NCI-H526 (cell line): ENCODE results near the gene OMP.
"Not testable (repeated sequence)": the region's sequence is repeated elsewhere in the genome, so short reads cannot be mapped to it uniquely, and the experiment has no call there.

Experiments used
- DNase-seq, 2 experiments: peaks; one replicate each; lab custom pipeline; 2025; lab: John Stamatoyannopoulos, UW

Gene OMP

GRCh38 chr11:77102246-77103210 is at the start of gene OMP:
OMP (plus strand) TSS chr11:77102840; CDS start chr11:77102840, 0 bp downstream.
- DNase-seq, result no peak

GRCh38 chr11:77053217-77054015 is 49.2 kb upstream of the OMP start:
- DNase-seq, result no peak

GRCh38 chr11:77054084-77054483 is 48.6 kb upstream of the OMP start:
- DNase-seq, result no peak

- DNase-seq, result no peak
Measured at GRCh38 chr11:77055101-77055561, 47.5 kb upstream of the OMP start.

- no peak for DNase-seq
Measured at GRCh38 chr11:77055913-77056312, 46.7 kb upstream of the OMP start.

- DNase-seq, result no peak
Measured at GRCh38 chr11:77056814-77057402, 45.7 kb upstream of the OMP start.

- no peak for DNase-seq
Measured at GRCh38 chr11:77057938-77058474, 44.6 kb upstream of the OMP start.

GRCh38 chr11:77058900-77059299 is 43.7 kb upstream of the OMP start:
- no peak for DNase-seq

GRCh38 chr11:77059806-77060205 is 42.8 kb upstream of the OMP start:
- DNase-seq, result peak; percentile 64 to 77

- no peak for DNase-seq
Measured at GRCh38 chr11:77060234-77060633, 42.4 kb upstream of the OMP start.

- not testable (repeated sequence) for DNase-seq
Measured at GRCh38 chr11:77061258-77061657, 41.4 kb upstream of the OMP start.

GRCh38 chr11:77062924-77063323 is 39.7 kb upstream of the OMP start:
- DNase-seq, result peak in 1 of 2 experiments; percentile 13

GRCh38 chr11:77063407-77063806 is 39.2 kb upstream of the OMP start:
- DNase-seq, result no peak

- DNase-seq, result no peak
Measured at GRCh38 chr11:77063861-77064260, 38.8 kb upstream of the OMP start.

GRCh38 chr11:77064648-77065217 is 37.9 kb upstream of the OMP start:
- no peak for DNase-seq

GRCh38 chr11:77065878-77066228 is 36.8 kb upstream of the OMP start:
- no peak for DNase-seq

- DNase-seq, result peak; percentile 59 to 97
Measured at GRCh38 chr11:77066229-77067042, 36.2 kb upstream of the OMP start, which contains the start of gene CAPN5. CAPN5 (plus strand) TSS chr11:77066971; CDS start chr11:77084887, 17,916 bp downstream.

GRCh38 chr11:77067861-77068443 is 34.7 kb upstream of the OMP start:
- DNase-seq, result no peak

GRCh38 chr11:77068457-77069335 is 33.9 kb upstream of the OMP start:
- DNase-seq, result no peak
